NCI-H2107 treated with DMSO at 0.1 percent for 48 hours (cell line): Measurements from ENCODE around the gene RNGTT.
A peak's percentile ranks its signal among the peaks of the same experiment; 100 is the strongest.
"Not testable (repeated sequence)": the region's sequence is repeated elsewhere in the genome, so short reads cannot be mapped to it uniquely, and the experiment has no call there.

Source experiments
- DNase-seq: peaks from one replicate; lab custom pipeline; 2025; ENCODE audit not compliant: unreplicated experiment; lab: John Stamatoyannopoulos, UW

Gene RNGTT

GRCh38 chr6:88963139-88964090 lies at the start of gene RNGTT:
TSS of gene RNGTT (minus strand) at chr6:88963618. CDS start at chr6:88963409, 209 bp downstream.
- peak; percentile 95 for DNase-seq

GRCh38 chr6:89011436-89011835 lies 48.0 kb upstream of the RNGTT start:
- DNase-seq, result no peak

- no peak for DNase-seq
These were observed 47.4 kb upstream of the RNGTT start for GRCh38 chr6:89010825-89011224.

GRCh38 chr6:89009624-89010059 lies 46.2 kb upstream of the RNGTT start:
- no peak for DNase-seq

GRCh38 chr6:89008815-89009374 lies 45.5 kb upstream of the RNGTT start:
- DNase-seq, result no peak

- no peak for DNase-seq
These were observed 44.8 kb upstream of the RNGTT start for GRCh38 chr6:89008001-89008814.

GRCh38 chr6:89007209-89008000 lies 44.0 kb upstream of the RNGTT start:
- DNase-seq, result no peak

GRCh38 chr6:89002523-89002922 lies 39.1 kb upstream of the RNGTT start:
- no peak for DNase-seq

- no peak for DNase-seq
These were observed 33.9 kb upstream of the RNGTT start for GRCh38 chr6:88997327-88997726.

- no peak for DNase-seq
These were observed 29.5 kb upstream of the RNGTT start for GRCh38 chr6:88992741-88993552.

- DNase-seq, result no peak
These were observed 25.8 kb upstream of the RNGTT start for GRCh38 chr6:88989215-88989614.

GRCh38 chr6:88987922-88988321 lies 24.5 kb upstream of the RNGTT start:
- DNase-seq, result no peak

- no peak for DNase-seq
These were observed 22.5 kb upstream of the RNGTT start for GRCh38 chr6:88985901-88986300.

GRCh38 chr6:88984606-88985005 lies 21.2 kb upstream of the RNGTT start:
- no peak for DNase-seq

GRCh38 chr6:88984152-88984551 lies 20.7 kb upstream of the RNGTT start:
- no peak for DNase-seq

- no peak for DNase-seq
These were observed 20.1 kb upstream of the RNGTT start for GRCh38 chr6:88983532-88983931.

- DNase-seq, result not testable (repeated sequence)
These were observed 19.7 kb upstream of the RNGTT start for GRCh38 chr6:88983129-88983528.

- peak; percentile 61 for DNase-seq
These were observed 19.3 kb upstream of the RNGTT start for GRCh38 chr6:88982720-88983119.

GRCh38 chr6:88975369-88975768 lies 12.0 kb upstream of the RNGTT start:
- DNase-seq, result no peak
